Right lobe of liver (tissue), 4 donors: ENCODE measurements around the gene CCL28.

ENCODE experiments used
- POLR2A ChIP-seq: fragments of 450-650 bp; IDR thresholded peaks from one replicate; pipeline ENCODE4 v1.6.1; 2017; ENCODE audit warnings: antibody characterized with exemption, mild to moderate bottlenecking
- TF ChIP-seq, protein P1 (sequence below), 4 donors: fragments of 200-600 bp in 3 of 4; fragments of 450-650 bp in 1 of 4; IDR thresholded peaks; one replicate each; pipeline versions ENCODE4 v1.5.1 to v1.8.0; 2016 to 2022; ENCODE audit warnings: antibody characterized with exemption in 4 of 4, mild to moderate bottlenecking in 2 of 4
- donor health status: DM: no; HTN: no; CAD: no.
- donor health status: DM: no; HTN: no; CAD: no.
- donor health status: DM: no; HTN: yes; CAD: no.

DNA sequence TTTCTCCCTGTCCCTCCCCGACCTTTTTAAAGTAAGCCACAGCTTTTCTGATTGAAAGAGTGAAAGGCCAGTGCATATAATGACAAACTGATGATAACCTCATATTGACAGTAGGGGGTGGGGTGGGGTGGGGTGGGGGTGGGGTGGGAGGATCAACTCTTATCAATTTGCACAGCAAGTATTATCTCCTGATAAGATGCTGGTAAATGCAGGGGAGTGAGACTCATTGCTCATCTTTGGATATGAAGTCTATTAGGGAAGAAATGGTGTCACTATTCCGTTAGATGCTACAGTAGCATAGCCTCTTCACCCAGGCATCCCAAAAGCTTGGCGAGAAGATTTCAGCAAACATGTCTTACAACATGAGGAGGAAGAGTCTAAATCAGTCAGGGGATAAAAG is 60.1 kb downstream of the CCL28 start:
- TF ChIP-seq, protein P1, sequence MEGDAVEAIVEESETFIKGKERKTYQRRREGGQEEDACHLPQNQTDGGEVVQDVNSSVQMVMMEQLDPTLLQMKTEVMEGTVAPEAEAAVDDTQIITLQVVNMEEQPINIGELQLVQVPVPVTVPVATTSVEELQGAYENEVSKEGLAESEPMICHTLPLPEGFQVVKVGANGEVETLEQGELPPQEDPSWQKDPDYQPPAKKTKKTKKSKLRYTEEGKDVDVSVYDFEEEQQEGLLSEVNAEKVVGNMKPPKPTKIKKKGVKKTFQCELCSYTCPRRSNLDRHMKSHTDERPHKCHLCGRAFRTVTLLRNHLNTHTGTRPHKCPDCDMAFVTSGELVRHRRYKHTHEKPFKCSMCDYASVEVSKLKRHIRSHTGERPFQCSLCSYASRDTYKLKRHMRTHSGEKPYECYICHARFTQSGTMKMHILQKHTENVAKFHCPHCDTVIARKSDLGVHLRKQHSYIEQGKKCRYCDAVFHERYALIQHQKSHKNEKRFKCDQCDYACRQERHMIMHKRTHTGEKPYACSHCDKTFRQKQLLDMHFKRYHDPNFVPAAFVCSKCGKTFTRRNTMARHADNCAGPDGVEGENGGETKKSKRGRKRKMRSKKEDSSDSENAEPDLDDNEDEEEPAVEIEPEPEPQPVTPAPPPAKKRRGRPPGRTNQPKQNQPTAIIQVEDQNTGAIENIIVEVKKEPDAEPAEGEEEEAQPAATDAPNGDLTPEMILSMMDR (IDR thresholded peaks at IDR 0.05), result no peak
- TF ChIP-seq POLR2A, result no peak
